A673 (cell line): ENCODE data around the gene TBRG1.

Source experiments
- CTCF ChIP-seq: fragments of 300-800, 200-600 bp; sonication (generic); conservative IDR thresholded peaks from 2 replicates; pipeline ENCODE4 v1.5.1; 2017; ENCODE audit warnings: low read depth, mild to moderate bottlenecking, antibody characterized with exemption, low read length, moderate library complexity, mixed read lengths
- EZH2 ChIP-seq: fragments of 200-600 bp; sonication (generic); IDR thresholded peaks from 2 replicates; pipeline ENCODE4 v1.6.1; 2017; ENCODE audit warnings: borderline replicate concordance, low read depth, mild to moderate bottlenecking, mixed read lengths, antibody characterized with exemption, low read length; ENCODE audit not compliant: poor library complexity, severe bottlenecking

GRCh38 chr11:124625504-124626168 lies 3.0 kb downstream of the TBRG1 start:
- TF ChIP-seq CTCF, result no peak
- no peak for TF ChIP-seq EZH2
